Lung (tissue), 12 donors: ENCODE results near the gene ZNRF2. TPM values are rescaled to one million over a fixed set of nuclear protein-coding genes. Genes with fewer than 3 reads are reported as not detected.

ENCODE experiments used
- ATAC-seq: fragments of 200-7000 bp; cut with Tn5 transposase; one replicate; pipeline ENCODE4 v1.9.1; 2020; ENCODE audit warnings: moderate number of reproducible peaks; ENCODE audit not compliant: insufficient read depth, low FRiP score
- DNase-seq, 3 donors: peaks; one replicate each; pipeline ENCODE4 v3.0.0-alpha.2; 2013 to 2017
- H3K27ac ChIP-seq, 2 donors: one replicate each; pipeline ENCODE4 v1.5.1; 2013; ENCODE audit warnings: mild to moderate bottlenecking in 2 of 2, moderate library complexity in 2 of 2, control low read depth in 1 of 2, inconsistent platforms in 1 of 2, low read depth in 1 of 2, low read length in 1 of 2
- H3K27me3 ChIP-seq, 3 donors: one replicate each; pipeline ENCODE4 v1.5.1; 2013; ENCODE audit warnings: low read length in 2 of 3; ENCODE audit not compliant: control insufficient read depth in 3 of 3, insufficient read depth in 3 of 3
- H3K36me3 ChIP-seq, 4 donors: one replicate each; pipeline ENCODE4 v1.5.1; 2013; ENCODE audit warnings: low read length in 4 of 4, mild to moderate bottlenecking in 1 of 4, moderate library complexity in 1 of 4; ENCODE audit not compliant: control insufficient read depth in 4 of 4, insufficient read depth in 4 of 4
- H3K4me1 ChIP-seq, 5 donors: one replicate each; pipeline ENCODE4 v1.5.1; 2013; ENCODE audit warnings: low read length in 5 of 5, mild to moderate bottlenecking in 2 of 5, moderate library complexity in 1 of 5; ENCODE audit not compliant: control insufficient read depth in 5 of 5, insufficient read depth in 5 of 5
- H3K4me3 ChIP-seq: one replicate; pipeline ENCODE4 v1.5.1; 2013; ENCODE audit warnings: mild to moderate bottlenecking, control low read depth, moderate library complexity
- H3K9ac ChIP-seq, 2 donors: one replicate each; pipeline ENCODE4 v1.5.1; 2013; ENCODE audit warnings: low read length in 2 of 2, control low read depth in 1 of 2; ENCODE audit not compliant: insufficient read depth in 1 of 2
- H3K9me3 ChIP-seq, 4 donors: one replicate each; pipeline ENCODE4 v1.5.1; 2013; ENCODE audit warnings: low read length in 3 of 4, mild to moderate bottlenecking in 1 of 4, moderate library complexity in 1 of 4; ENCODE audit not compliant: control insufficient read depth in 4 of 4, insufficient read depth in 3 of 4
- CTCF ChIP-seq: IDR thresholded peaks from 2 replicates; pipeline ENCODE4 v1.5.1; 2012; ENCODE audit warnings: mild to moderate bottlenecking; ENCODE audit errors: control extremely low read depth, extremely low read depth
- WGBS, 2 donors: extraction: QIAGEN DNeasy Blood & Tissue Kit; methylation state at CpG; one replicate each; pipeline ENCODE4 v1.1.7; 2013; 5-methylcytosine and 5-hydroxymethylcytosine counted together
- polyA plus RNA-seq, 2 donors: library from polyadenylated mRNA; stranded (reverse); fragments of 200-250 nt; gene quantifications; one replicate each; pipeline ENCODE4 v1.2.1, GENCODE V29; 2013
- total RNA-seq, 2 donors: library from RNA; depleted of rRNA in 1 of 2; stranded (reverse); fragments of >200 nt in 1 of 2; gene quantifications; one replicate each; pipeline ENCODE4 v1.2.1, GENCODE V29; 2014 to 2021
- donor health status: control.
- donor health status: control.
- donor health status: Bipolar disorder and iron deficiency.
- donor health status: healthy.
- donor health status: DM: yes; HTN: yes; CAD: no.

ZNRF2 gene
- total and polyA plus RNA-seq, 4 donors, result 5.9 to 27.6 (median 15.4) TPM

GRCh38 chr7:30329716-30330115 is 45.3 kb downstream of the ZNRF2 start:
- H3K27me3 ChIP-seq, result no peaks in the 10 kb centered on the region
- H3K27ac ChIP-seq, result no peak overlapping the region
- 72 to 76% methylated on average over 3 of the region's 3 CpGs for WGBS, 2 donors
- H3K9me3 ChIP-seq, result no peaks in the 10 kb centered on the region
- ATAC-seq (no peak), DNase-seq (no peak)
- H3K9ac ChIP-seq, result no peak overlapping the region
- H3K36me3 ChIP-seq, result no peaks in the 10 kb centered on the region
- no peak for TF ChIP-seq CTCF
- no peak overlapping the region for H3K4me3 ChIP-seq
- H3K4me1 ChIP-seq, result peaks cover 0 to 8% (median 0%) of the 10 kb centered on the region in 5 donors

- Histone ChIP-seq H3K27ac (no peak overlapping the region), H3K4me1 (peaks cover 0 to 8% (median 0%) of the 10 kb centered on the region in 5 donors)
These were observed 46.0 kb downstream of the ZNRF2 start for GRCh38 chr7:30330134-30331111.

GRCh38 chr7:30331338-30331737 is 46.9 kb downstream of the ZNRF2 start:
- ATAC-seq (no peak), DNase-seq (peak in 1 of 3 donors; percentile 37)
- no peak overlapping the region for H3K9ac ChIP-seq
- no peak overlapping the region for H3K27ac ChIP-seq
- H3K36me3 ChIP-seq, result no peaks in the 10 kb centered on the region
- H3K27me3 ChIP-seq, result no peaks in the 10 kb centered on the region
- no peak for TF ChIP-seq CTCF
- peaks cover 0 to 8% (median 0%) of the 10 kb centered on the region in 5 donors for H3K4me1 ChIP-seq
- H3K4me3 ChIP-seq, result no peak overlapping the region
- H3K9me3 ChIP-seq, result no peaks in the 10 kb centered on the region
- WGBS, 2 donors, result 89 to 93% methylated on average over 2 of the region's 2 CpGs

More at GRCh38 chr7:30330134-30331111, 46.0 kb downstream of the ZNRF2 start:
- Histone ChIP-seq H3K27me3 (no peaks in the 10 kb centered on the region), H3K9ac (no peak overlapping the region), H3K9me3 (no peaks in the 10 kb centered on the region), H3K4me3 (no peak overlapping the region), H3K36me3 (no peaks in the 10 kb centered on the region)
- WGBS, 2 donors, result 32 to 64% methylated on average over 3 of the region's 3 CpGs
- DNase-seq (no peak), ATAC-seq (no peak)
- TF ChIP-seq CTCF, result no peak
